CD4-positive, alpha-beta T cell treated with Interleukin-12 subunit alpha and Interleukin-12 subunit beta, for 1 hour (primary cell): Measurements from ENCODE around the gene TRMT2A.

Experiments
- DNase-seq: peaks from one replicate; pipeline ENCODE4 v3.0.0-alpha.2; 2020

TRMT2A gene

GRCh38 chr22:20117633-20118299 lies 740 bp upstream of the TRMT2A start:
- DNase-seq = peak; percentile 60

GRCh38 chr22:20116376-20116950 lies 563 bp downstream of the TRMT2A start:
- no peak for DNase-seq

GRCh38 chr22:20115691-20116375 lies 1.2 kb downstream of the TRMT2A start, which contains the start of gene RANBP1:
Gene RANBP1, plus strand, starts transcription at chr22:20116104. Its CDS starts 81 bp downstream, at chr22:20116185.
- no peak for DNase-seq

GRCh38 chr22:20114506-20115475 lies 2.2 kb downstream of the TRMT2A start:
- no peak for DNase-seq

DNA sequence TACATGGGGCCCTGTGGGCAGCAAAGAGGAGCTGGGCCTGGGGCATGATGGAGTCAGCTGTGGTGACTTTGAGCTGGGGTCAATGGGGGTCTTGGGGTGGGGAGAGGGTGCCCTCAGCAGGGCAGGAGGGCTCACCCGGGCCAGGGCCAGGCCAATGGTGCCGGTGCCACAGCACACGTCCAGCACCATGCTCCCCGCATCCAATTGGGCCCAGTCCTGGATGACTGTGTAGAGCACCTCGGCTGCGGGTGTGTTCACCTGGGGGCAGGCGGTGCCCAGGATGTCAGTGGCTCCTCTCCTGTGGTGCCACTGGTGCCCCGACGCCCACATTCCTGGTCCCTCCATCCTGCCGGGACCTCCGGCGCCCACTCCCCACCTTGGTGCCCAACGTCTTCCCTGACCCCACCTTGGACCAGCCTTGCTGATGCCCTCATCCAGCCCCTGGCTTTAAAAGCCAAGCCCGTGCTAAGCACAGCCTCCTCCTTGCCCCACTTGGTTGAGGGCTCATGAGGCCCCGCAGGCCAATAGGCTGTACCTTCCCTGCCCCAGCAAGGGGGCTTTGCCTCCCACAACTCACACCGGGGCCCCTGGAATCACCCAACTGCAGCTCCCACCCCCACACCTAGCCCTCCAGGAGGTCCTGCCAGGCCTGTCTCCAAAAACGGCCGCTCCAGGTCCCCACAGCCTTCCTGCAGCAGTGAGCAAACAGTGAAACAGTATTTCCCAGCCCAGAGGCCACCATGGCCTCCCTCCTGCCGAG lies 3.3 kb downstream of the TRMT2A start:
- DNase-seq = no peak

- DNase-seq = no peak
Observed at GRCh38 chr22:20112623-20113511, 4.2 kb downstream of the TRMT2A start.

DNA sequence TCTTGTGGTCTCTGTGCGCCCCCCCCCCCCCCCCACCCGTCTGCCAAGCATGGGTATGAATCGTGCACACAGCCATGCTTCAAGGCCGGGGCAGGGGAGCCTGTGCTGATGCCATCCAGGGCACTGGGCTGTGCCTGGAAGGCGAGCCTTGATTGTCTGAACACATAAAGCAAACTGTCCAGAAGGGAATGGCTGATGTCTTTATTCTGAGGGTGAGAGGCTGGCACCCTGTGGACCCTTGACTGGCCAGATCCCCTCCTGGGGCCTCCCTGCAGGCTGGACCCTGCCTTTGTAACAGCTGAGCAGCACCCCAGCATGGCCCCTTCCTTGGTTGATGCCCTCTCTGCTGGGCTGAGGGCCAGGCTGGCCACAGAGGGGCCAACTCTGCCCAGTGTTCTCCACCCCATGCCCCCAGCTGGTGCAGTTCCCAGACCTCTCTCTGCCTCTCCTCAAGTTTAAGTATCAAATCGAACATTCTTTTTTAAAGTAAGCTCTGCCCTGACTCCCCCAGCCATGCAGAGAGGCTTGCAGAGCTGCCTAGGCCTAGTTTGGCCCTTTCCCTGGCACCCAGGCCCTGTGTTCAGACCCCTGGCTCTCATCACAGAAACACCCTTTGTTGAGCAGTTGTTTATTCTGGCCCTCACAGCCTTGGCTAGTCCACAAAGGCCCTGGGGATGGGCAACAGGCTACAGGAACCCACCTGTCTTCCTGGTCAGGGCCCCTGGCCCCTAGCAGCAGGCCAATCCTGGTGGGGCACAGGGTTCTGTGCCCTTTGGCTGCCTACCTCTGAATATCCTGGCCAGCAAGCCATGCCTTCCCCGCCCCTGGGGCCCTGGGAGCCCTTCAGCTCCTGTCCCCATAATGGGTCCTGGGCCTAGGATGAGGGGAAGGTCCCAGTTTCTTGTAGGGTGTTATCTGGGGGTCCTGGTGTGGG lies 5.1 kb downstream of the TRMT2A start:
- DNase-seq = no peak

DNA sequence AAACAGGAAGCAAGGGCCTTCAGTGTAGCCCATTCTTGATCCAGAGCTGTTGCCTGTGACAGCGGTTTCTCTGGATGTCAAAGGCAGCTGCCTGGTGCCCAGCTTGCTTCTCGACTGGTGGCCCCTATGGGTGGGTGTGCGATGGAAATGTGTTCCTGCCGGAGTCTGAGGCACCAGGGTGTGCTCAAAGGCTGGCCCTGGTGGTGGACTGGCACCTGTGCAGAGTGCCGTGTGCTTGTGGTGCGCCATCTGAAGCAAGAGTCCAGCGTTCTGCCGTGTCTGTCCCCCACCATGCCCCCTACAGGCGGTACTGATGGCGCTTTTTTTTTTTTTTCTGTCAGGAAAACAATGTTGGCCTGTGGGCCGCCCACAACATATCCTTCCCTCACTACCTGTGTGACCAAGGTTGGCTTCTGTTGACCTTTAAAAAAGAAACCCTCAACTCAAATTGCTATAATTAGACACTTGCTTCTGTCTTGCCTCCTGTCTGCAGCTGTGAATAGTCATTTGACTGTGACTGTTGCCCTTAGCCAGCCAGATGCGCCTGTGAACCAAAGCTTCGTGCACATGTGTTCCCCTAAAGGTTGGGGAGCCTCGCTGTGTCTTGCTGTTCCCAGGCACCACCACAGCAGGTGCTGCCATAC lies 5.9 kb downstream of the TRMT2A start:
- DNase-seq = peak; percentile 43

GRCh38 chr22:20110359-20110985 lies 6.6 kb downstream of the TRMT2A start:
- no peak for DNase-seq

DNA sequence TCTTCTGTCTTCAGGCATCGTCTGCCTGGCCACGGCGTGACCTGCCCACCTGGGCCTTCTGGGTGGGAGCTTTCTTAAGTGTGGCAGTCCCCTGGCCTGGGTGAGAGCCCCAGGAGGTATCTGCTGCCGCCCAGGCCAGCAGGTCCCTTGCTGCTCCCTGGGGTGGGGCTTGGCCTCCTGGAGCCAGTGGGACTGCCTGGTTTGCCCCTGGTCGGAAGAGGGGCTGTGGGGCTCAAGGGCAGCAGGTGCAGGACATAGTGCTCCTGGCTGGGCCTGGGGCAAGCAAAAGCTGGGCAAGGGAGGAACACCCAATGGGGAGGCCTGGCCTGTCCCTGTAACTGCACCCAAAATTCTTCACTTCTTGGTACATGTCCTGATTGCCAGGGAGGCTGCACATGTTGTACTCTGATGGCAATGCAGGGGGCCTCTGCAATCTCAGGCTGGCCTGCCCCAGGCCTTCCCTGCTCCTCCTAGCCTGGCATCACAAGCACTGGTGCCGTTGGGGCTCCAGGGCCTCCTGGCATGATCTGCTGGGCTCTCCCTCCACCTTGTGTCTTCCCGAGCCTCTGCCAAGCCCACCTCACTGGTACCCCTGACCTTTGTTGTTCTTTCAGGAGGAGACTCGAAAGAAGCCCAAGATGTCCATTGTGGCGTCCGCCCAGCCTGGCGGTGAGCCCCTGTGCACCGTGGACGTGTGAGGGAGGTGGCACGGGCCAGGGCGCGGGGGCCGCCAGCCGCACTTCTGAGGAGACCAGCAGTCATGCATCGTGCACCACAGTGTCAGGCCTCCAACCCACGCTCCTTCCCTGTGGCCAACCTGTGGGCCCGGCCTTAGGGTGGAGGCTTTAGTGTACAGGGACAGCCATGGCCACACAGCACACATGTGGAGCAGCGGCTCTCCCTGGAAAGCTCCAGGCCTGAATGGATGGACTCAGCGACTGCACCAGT lies 7.3 kb downstream of the TRMT2A start:
- DNase-seq = no peak

DNA sequence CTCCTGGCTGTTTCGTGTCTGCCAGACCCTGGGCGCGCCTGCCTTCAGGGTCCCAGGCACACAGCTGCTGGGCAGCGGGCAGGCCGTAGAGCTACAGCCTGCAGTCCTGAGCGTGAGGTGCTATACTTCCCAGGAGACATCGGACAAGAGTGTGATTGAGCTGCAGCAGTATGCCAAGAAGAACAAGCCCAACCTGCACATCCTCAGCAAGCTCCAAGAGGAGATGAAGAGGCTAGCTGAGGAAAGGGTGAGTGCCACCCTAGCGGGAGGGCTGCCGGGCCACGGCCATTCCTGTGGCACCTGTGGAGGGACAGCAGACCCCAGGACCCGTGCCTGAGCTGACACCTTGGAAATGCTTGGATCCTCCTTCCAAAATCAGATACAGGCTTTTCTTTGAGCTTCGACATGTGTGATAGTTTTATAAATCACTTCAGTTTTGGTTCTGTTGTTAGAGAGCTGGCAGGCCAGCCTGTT lies 8.2 kb downstream of the TRMT2A start:
- DNase-seq = no peak

DNA sequence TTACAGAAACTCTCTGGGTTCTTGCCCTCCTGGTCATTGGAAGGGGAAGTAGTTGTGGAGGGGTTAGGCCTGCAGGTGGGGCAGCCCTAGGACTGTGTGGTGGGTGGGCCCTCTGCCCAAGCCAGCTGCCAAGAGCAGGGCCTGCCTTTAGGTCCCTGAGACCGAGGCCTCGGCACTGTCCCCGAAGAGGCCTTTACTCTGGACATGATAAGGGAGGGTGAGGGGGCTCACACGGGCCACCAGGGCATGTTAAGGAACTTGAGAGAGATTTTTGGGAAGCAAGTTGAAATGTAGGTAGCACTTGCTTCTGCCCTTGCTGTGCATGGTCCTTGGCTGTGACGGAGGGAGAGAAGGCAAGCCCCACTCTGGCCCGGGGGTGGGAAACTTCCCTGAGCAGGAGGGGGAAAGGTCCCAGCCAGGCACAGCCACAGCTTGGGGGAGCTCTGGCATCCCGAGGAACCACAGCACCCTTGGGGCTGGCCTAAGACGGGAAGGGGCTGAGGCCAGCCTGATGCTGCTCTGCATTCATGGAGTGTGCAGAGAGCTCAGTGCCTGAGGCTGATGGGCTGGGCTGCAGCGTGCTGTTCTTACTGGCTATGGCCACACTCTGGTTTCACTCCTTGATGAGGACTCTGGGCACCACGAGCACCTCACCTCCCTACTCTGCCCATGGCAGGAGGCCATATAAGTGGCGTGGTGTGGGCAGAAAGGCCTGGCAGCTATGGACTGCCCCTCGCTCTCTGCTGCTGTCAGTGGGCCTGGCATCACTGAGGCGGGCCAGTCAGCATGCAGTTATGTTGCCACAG lies 8.9 kb downstream of the TRMT2A start:
- DNase-seq = no peak

DNA sequence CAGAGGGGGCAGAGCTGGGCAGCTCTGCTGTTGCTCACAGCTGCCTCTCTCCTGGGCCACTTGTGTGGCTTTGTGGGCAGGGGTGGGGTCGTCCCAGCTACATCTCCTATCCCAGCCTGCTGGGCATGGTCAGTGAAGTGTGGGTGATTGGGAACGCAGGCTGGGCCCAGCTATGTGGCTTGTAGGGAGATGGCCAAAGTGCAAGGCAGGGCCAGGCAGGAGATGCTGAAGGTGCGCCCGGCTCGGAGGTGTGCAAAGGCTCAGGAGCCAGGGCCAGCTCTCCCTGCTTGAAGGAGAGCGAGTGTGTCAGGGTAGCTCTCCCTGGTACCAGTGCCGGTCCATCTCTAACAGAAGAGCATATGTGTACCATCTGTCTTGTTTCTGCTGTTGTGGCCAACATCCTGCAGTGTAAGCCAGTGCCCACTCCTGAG lies 9.5 kb downstream of the TRMT2A start:
- DNase-seq = no peak

DNA sequence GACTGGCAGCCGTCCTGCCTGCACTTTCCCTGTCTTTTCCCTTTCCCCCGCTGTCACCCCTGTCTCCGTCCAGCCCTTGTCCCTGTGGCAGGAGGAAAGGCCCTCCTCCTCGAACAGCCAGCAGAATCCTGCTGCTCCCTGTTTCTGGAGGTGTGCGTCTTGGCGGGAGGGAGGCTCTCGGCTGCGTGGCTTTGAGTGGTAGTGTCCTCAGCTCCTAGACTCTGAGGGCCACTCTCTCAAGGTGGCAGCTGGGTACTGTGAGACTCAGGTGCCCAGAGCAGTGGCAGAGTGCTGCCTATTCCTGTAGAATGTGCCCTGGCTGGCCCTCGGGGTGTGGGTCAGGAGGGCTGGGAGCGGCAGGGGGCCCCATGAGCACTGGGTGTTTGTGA lies 10.2 kb downstream of the TRMT2A start:
- DNase-seq = no peak

- no peak for DNase-seq
Observed at GRCh38 chr22:20106205-20106848, 10.7 kb downstream of the TRMT2A start.
